Left ventricle myocardium inferior (tissue), 1 donor: Measurements from ENCODE around the gene NDUFS1. TPM values are rescaled to one million over a fixed set of nuclear protein-coding genes. Genes with fewer than 3 reads are reported as not detected.
"Not testable (repeated sequence)": the region's sequence is repeated elsewhere in the genome, so short reads cannot be mapped to it uniquely, and the experiment has no call there.

Source experiments
- DNase-seq: peaks from one replicate; pipeline ENCODE4 v3.0.0-alpha.2; 2020
- H3K27ac ChIP-seq: fragments of 200-600 bp; replicated peaks from 2 replicates; pipeline ENCODE4 v1.8.0; 2021
- H3K27me3 ChIP-seq: fragments of 200-600 bp; 2 replicates; pipeline ENCODE4 v1.8.0; 2021; ENCODE audit warnings: low read depth
- H3K36me3 ChIP-seq: fragments of 200-600 bp; 2 replicates; pipeline ENCODE4 v1.8.0; 2021
- H3K4me1 ChIP-seq: fragments of 200-600 bp; 2 replicates; pipeline ENCODE4 v1.8.0; 2021
- H3K4me3 ChIP-seq: fragments of 200-600 bp; 2 replicates; pipeline ENCODE4 v1.8.0; 2021; ENCODE audit warnings: mild to moderate bottlenecking, moderate library complexity
- H3K9me3 ChIP-seq: fragments of 200-600 bp; replicated peaks from 2 replicates; pipeline ENCODE4 v1.8.0; 2021
- intact Hi-C: fragments of 100-400 bp; cut with micrococcal nuclease; formaldehyde crosslinking; loops from one replicate; pipeline ENCODE4 v1.11.0; 2022
- total RNA-seq: library from RNA; stranded (reverse); fragmentation: NEBNext Ultra II Directional; extraction: Animal tissue kit (Norgen Biotek cat#: 25700); gene quantifications from one replicate; pipeline ENCODE4 v1.2.1, GENCODE V29; 2021
- TF ChIP-seq, protein P1 (sequence below): fragments of 200-600 bp; IDR thresholded peaks from 2 replicates; pipeline ENCODE4 v1.8.0; 2021; ENCODE audit warnings: antibody characterized with exemption, mild to moderate bottlenecking, borderline replicate concordance
- donor health status: DM: no; HTN: yes; CAD: no; lungs with severe emphysema.

NDUFS1 gene
- total RNA-seq, 1 donor from 2014 or later, result 486 TPM

DNA sequence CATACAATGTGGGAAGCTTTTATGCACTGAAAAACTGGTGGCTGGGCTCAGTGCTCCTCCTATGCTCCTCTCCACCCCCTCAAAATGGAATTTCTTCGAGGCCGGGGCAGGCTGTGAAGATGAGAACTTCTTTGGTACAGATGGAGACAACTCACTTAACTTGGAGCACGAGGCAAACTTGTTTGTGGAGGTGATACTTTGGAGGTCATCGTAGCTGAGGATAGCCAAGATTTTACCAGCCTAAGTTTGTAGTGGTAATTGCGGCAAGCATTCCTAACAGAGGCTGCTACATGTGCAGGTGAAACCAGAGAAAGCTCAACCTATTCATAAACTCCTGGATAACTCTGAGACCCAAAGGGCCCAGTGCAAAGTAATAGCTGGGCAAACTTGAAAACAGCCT lies 13.6 kb downstream of the NDUFS1 start:
- intact Hi-C loops, result no loop called here
- TF ChIP-seq, protein P1, sequence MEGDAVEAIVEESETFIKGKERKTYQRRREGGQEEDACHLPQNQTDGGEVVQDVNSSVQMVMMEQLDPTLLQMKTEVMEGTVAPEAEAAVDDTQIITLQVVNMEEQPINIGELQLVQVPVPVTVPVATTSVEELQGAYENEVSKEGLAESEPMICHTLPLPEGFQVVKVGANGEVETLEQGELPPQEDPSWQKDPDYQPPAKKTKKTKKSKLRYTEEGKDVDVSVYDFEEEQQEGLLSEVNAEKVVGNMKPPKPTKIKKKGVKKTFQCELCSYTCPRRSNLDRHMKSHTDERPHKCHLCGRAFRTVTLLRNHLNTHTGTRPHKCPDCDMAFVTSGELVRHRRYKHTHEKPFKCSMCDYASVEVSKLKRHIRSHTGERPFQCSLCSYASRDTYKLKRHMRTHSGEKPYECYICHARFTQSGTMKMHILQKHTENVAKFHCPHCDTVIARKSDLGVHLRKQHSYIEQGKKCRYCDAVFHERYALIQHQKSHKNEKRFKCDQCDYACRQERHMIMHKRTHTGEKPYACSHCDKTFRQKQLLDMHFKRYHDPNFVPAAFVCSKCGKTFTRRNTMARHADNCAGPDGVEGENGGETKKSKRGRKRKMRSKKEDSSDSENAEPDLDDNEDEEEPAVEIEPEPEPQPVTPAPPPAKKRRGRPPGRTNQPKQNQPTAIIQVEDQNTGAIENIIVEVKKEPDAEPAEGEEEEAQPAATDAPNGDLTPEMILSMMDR, result no peak
- H3K36me3 ChIP-seq, result peaks cover 100% of the 10 kb centered on the region

DNA sequence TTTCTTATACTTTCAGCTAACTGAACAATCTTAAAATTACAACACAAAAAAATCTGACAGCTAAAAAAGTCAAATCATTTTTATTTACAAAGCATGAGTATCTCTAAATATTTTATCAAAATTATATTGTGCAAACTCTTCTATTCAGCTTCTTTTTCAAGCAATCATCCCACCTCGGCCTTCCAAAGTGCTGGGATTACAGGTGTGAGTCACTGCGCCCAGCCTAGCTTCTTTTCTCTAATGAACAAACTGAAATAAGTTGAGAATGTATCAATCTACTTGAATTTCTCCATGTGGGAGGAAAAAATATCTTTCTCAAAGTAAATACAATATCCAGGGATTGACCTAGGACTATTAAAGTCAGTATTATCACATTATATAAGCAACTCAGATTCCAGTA lies 14.9 kb downstream of the NDUFS1 start:
- TF ChIP-seq, protein P1, result no peak
- no peaks in the 10 kb centered on the region for H3K4me1 ChIP-seq
- no peaks in the 10 kb centered on the region for H3K27me3 ChIP-seq
- peaks cover 100% of the 10 kb centered on the region for H3K36me3 ChIP-seq
- H3K4me3 ChIP-seq, result no peak overlapping the region
- no peak overlapping the region for H3K27ac ChIP-seq
- intact Hi-C loops, result no loop called here
- no peaks in the 10 kb centered on the region for H3K9me3 ChIP-seq
- DNase-seq, result no peak

More for the DNA sequence above, 13.6 kb downstream of the NDUFS1 start:
- no peak overlapping the region for H3K27ac ChIP-seq
- H3K27me3 ChIP-seq, result no peaks in the 10 kb centered on the region
- no peak overlapping the region for H3K4me3 ChIP-seq
- no peak for DNase-seq
- no peaks in the 10 kb centered on the region for H3K9me3 ChIP-seq
- H3K4me1 ChIP-seq, result no peaks in the 10 kb centered on the region

DNA sequence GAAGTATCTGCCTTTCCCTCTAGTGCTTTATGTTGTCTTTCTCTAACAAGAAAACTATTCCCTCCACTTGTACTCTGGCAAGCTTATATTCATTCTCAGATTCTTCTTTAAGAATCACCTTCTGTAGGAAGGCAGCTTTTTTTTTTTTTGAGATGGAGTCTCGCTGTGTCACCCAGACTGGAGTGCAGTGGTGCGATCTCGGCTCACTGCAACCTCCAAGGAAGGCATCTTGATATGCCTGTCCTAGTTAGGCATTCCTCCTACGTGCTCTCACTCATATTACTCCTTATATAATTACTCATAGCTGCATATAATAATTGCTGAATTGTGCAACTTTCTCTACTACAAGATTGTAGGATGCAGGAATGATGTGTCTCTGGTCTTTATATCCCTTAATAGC lies 15.8 kb downstream of the NDUFS1 start:
- Histone ChIP-seq H3K36me3 (peaks cover 100% of the 10 kb centered on the region), H3K4me1 (no peaks in the 10 kb centered on the region), H3K27ac (no peak overlapping the region), H3K9me3 (no peaks in the 10 kb centered on the region), H3K27me3 (no peaks in the 10 kb centered on the region), H3K4me3 (no peak overlapping the region)
- TF ChIP-seq, protein P1, result no peak
- no peak for DNase-seq
- intact Hi-C loops, result no loop called here

DNA sequence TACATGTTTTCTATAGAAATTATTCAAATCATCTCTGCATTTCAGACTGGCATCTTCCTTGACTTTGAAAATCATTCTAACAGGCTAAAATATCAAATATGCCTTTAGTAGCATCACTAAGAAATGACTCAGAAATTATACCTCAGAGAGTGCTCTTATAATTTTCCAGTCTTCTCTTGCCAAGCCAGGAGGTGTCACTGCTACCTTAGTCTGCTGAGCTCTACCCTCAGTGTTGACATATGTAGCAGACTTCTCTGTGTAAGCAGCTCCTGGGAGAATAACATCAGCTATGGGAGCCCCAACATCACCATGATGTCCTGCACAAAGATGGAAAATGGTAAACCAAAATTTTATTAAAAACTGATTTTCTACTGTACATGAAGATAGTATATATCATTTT lies 31.6 kb downstream of the NDUFS1 start:
- TF ChIP-seq, protein P1, result no peak
- Histone ChIP-seq H3K27me3 (no peaks in the 10 kb centered on the region), H3K36me3 (peaks cover 100% of the 10 kb centered on the region), H3K9me3 (no peaks in the 10 kb centered on the region), H3K4me1 (no peaks in the 10 kb centered on the region), H3K4me3 (no peak overlapping the region), H3K27ac (no peak overlapping the region)
- no peak for DNase-seq
- intact Hi-C loops, result no loop called here

DNA sequence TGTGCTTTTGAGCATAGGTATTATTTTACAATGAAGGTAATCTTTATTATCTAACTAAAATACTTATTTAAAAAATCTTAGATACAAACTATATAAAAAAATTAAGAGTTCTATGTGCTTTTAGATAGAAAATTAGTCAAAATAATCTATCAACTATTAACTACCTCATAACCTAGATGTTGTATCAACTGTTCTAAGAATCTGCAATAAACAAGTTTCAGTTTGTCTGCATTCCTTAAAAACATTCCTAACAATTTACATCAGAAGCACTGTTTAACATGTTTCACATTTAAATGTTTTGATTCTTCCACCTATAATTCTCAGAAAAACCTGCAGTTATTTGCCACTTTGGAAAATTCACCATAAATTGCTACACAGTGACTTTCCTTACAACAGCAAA lies 33.3 kb downstream of the NDUFS1 start:
- H3K4me3 ChIP-seq, result no peak overlapping the region
- intact Hi-C loops, result no loop called here

DNA sequence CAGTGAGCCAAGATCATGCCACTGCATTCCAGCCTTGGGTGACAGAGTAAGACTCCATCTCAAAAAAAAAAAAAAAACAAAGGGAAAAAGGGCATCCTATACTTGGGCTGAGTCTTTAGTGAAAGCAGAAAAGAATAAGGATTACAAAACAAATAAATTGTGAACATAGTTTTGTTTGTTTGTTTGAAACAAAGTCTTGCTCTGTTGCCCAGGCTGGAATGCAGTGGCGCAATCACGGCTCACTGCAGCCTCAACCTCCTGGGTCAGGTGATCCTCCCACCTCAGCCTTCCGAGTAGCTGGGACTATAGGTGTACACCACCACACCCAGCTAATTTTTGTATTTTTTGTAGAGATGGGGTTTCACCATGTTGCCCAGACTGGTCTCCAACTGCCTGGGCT lies 36.7 kb downstream of the NDUFS1 start:
- H3K4me1 ChIP-seq, intact Hi-C loops: not testable (repeated sequence)

More for the DNA sequence above, 33.3 kb downstream of the NDUFS1 start:
- Histone ChIP-seq H3K27ac (no peak overlapping the region), H3K36me3 (peaks cover 100% of the 10 kb centered on the region), H3K4me1 (no peaks in the 10 kb centered on the region), H3K27me3 (no peaks in the 10 kb centered on the region), H3K9me3 (peaks cover 5% of the 10 kb centered on the region)
- TF ChIP-seq, protein P1, result no peak
- no peak for DNase-seq

More for the DNA sequence above, 36.7 kb downstream of the NDUFS1 start:
- not testable (repeated sequence) for H3K27ac ChIP-seq, DNase-seq, H3K4me3 ChIP-seq, H3K27me3 ChIP-seq
- peaks cover 92% of the 10 kb centered on the region for H3K36me3 ChIP-seq
- H3K9me3 ChIP-seq, result peaks cover 15% of the 10 kb centered on the region
